Umbilical cord (tissue), 2 donors: Measurements from ENCODE around the gene MCCC2. TPM values are rescaled to one million over a fixed set of nuclear protein-coding genes. Genes with fewer than 3 reads are reported as not detected.
"Not testable (repeated sequence)": the region's sequence is repeated elsewhere in the genome, so short reads cannot be mapped to it uniquely, and the experiment has no call there.

Experiments
- DNase-seq: peaks from one replicate; pipeline ENCODE4 v3.0.0-alpha.2; 2015; ENCODE audit warnings: low spot score
- total RNA-seq: library from RNA; depleted of rRNA; stranded (reverse); fragments of >200 nt; gene quantifications from one replicate; pipeline ENCODE4 v1.2.3, GENCODE V29; 2014; ENCODE audit warnings: low replicate concordance; ENCODE audit not compliant: insufficient read depth

The MCCC2 gene
- 25.0 TPM for total RNA-seq

DNA sequence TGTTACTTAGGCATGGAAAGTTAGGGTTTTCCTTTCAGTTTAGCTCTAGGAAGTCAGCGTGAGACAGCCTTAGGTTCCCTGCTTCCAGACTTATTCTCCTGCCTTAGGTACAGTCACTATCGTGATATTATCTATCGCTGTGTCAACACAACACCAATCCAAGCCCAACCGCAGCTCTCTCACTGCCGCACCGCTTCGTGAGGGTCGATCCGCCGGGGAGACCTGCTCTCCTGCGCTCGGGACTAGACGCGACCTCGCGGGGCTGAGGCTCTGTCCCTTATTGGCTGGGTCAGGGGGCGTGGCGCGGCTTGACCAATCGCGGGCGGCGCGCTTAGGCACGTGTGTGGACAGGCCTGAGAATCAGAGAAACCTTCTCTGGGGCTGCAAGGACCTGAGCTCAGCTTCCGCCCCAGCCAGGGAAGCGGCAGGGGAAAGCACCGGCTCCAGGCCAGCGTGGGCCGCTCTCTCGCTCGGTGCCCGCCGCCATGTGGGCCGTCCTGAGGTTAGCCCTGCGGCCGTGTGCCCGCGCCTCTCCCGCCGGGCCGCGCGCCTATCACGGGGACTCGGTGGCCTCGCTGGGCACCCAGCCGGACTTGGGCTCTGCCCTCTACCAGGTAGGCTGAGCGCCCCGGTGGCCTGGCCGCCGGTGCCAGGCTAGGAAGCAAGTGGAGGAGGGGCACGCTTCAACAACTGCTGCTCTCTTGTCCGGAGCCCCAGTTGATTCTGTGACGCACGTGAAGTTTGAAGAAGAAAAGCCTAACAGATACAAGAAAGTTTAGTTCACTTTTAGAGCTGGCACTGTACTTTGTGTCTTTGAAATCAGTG lies at the start of gene MCCC2:
TSS of gene MCCC2 (plus strand) at position 400 of the 825 bp plus-strand sequence. CDS start at position 486, 86 bp downstream.
- peak; percentile 97 for DNase-seq

- DNase-seq: peak; percentile 3
Observed at GRCh38 chr5:71537687-71538086, 49.5 kb upstream of the MCCC2 start.

GRCh38 chr5:71550885-71551284 lies 36.3 kb upstream of the MCCC2 start:
- not testable (repeated sequence) for DNase-seq

DNA sequence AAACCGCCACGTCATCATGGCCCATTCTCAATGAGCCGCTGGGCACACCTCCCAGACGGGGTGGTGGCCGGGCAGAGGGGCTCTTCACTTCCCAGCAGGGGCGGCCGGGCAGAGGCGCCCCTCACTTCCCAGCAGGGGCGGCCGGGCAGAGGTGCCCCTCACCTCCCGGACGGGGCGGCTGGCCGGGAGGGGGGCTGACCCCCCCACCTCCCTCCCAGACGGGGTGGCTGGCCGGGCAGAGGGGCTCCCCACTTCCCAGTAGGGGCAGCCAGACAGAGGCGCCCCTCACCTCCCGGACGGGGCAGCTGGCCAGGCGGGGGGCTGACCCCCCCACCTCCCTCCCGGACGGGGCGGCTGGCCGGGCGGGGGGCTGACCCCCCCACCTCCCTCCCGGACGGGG lies 35.6 kb upstream of the MCCC2 start:
- DNase-seq: not testable (repeated sequence)

GRCh38 chr5:71552026-71552749 lies 35.0 kb upstream of the MCCC2 start:
- not testable (repeated sequence) for DNase-seq

DNA sequence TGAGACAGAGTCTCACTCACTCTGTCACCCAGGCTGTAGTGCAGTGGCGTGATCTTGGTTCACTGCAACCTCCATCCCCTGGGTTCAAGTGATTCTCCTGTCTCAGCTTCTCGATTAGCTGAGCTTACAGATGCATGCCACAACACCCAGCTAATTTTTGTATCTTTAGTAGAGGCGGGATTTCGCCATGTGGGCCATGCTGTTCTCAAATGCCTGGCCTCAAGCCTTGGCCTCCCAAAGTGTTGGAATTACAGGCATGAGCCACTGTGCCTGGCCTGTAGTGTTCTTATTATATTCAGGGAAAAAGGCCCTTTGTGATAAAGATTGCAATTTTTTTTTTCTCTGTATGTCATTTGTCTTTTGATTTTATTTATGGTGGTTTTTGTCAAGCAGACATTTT lies 24.0 kb upstream of the MCCC2 start:
- no peak for DNase-seq

GRCh38 chr5:71564895-71565294 lies 22.2 kb upstream of the MCCC2 start:
- no peak for DNase-seq

DNA sequence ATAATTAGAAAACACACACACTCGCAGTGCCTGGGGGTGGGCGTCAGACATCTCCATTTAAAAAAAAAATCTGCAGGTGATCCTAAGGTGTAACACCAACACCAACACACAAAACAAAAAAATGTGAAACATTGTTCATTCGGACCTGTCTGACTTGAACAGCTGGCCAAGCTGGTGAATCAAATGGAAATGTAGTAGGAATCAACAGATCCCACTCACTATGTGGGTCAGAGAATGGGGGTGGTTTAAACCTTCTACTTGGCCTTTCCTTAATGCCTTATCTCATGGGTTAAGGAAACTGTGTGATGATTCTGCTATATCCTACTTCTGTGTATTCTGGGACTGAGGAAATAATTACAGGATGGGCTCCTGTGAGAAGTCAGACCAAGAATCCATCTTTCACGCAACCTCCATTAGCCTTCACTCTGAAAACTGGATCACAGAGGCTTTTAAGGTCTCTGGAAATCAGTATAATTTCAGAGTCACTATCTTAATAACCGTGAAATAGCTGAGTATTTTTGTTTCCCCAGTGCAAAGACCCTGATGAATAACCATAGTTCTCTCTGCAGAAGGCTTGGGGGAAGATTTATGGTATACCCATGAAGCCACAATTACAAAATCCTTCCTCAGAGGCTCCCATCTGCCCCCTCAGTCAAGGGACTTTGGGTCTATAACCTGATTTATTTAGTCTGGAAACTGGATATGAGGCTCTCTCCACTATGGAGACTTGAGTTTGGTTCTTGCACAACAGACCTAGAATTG lies 17.2 kb upstream of the MCCC2 start:
- no peak for DNase-seq

DNA sequence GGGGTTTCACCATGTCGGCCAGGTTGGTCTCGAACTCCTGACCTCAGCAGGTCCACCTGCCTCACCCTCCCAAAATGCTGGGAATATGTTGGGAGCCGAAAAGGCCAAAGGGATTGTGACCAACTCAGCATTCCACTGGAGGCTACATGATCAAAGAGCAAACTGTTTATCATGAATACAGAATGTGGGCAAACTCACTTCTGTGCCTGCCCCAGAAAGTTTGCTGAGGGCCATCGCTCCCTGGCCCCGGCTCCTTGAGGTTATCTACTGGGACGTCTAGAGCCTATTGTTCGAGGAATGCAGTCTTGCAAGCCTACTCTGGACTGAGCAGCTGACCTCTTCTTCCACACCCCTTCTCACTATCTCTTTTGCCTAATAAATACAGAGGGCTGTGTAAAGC lies 15.3 kb upstream of the MCCC2 start:
- DNase-seq: not testable (repeated sequence)

- DNase-seq: no peak
Observed at GRCh38 chr5:71573591-71573990, 13.5 kb upstream of the MCCC2 start.

DNA sequence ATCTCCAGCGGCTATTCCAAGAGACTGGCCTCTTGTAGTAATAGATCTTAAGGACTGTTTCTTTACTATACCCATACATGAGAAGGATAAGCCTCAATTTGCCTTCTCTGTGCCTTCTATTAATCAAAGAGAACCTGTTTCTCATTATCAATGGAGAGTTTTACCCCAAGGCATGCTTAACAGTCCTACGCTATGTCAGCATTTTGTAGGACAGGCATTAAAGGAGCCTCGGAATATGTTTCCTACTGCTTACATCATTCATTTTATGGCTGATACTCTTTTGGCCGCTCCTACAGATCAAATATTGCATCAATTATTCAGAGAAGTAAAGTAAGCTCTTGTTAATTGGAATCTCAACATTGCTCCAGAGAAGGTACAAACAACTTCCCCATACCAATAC lies 11.6 kb upstream of the MCCC2 start:
- not testable (repeated sequence) for DNase-seq

- no peak for DNase-seq
Observed at GRCh38 chr5:71576241-71576640, 10.9 kb upstream of the MCCC2 start.

GRCh38 chr5:71577839-71578238 lies 9.3 kb upstream of the MCCC2 start:
- DNase-seq: not testable (repeated sequence)

DNA sequence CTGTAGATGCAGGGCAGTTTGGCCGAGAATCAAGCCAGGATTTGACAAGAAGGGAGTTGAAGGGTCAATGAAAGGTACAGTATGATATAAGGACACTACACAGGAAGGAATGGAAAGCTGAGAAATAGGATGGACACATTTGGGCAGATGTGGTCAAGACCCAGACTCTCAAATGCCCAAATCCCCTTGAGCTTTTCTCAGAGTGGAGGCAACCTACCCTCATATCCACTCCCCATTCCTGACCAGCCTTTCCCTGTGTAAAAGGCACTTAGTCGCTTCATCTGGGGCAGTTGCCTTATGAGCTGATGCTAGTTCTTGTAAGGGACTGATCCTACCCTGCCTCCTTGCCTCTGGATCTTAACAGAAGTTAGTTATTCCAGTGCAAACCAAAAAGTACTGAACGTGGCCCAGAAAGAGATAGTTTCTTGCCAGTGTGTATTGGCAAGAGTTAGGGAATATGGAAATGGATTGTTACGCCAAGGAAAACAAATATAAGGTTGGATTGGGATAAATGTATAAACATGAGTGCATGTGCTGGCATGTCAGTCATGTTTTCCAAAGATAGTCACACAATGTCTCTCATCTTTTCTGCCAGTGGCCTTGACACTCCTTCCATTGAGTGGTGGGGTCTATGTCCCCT lies 4.1 kb upstream of the MCCC2 start:
- no peak for DNase-seq

- no peak for DNase-seq
Observed at GRCh38 chr5:71586052-71586940, 844 bp upstream of the MCCC2 start.

GRCh38 chr5:71587766-71588532 lies 809 bp downstream of the MCCC2 start:
- DNase-seq: no peak

- DNase-seq: no peak
Observed at GRCh38 chr5:71588533-71588885, 1.4 kb downstream of the MCCC2 start.

GRCh38 chr5:71589903-71590302 lies 2.8 kb downstream of the MCCC2 start:
- no peak for DNase-seq

GRCh38 chr5:71591100-71591499 lies 4.0 kb downstream of the MCCC2 start:
- no peak for DNase-seq

DNA sequence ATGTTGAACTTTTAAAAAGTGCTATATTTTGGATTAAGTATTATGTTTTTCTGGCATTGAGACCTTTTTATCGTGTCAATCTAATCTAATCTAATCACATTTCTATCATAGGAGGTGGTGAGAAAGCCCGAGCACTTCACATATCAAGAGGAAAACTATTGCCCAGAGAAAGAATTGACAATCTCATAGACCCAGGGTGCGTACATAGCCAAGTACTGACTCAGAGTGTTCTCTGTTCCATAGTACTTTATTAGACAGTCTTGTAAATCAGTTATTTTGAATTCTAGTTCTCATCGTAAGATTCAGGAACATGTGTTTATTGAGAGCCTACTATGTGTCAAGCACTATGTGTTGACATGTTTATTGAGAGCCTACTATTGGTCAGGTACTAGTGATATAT lies 9.0 kb downstream of the MCCC2 start:
- DNase-seq: no peak
